ENCODE results near the gene FOXP4.
"Not testable (repeated sequence)": the region's sequence is repeated elsewhere in the genome, so short reads cannot be mapped to it uniquely, and the experiment has no call there.

The FOXP4 gene

DNA sequence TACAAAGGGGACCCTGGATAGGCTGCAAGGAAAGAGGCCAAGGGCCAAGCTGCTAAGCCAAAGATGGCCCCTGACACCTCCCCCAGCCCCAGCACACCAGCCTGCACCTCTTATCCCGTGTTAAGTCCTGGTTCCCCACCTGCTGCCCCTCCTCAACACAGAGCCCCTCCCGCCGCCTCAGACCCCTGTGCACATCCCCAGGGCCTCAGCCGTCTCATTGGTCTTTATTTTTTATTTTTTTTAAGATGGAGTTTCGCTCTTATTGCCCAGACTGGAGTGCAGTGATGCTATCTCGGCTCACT, 55.0 kb downstream of the FOXP4 start:
- no peak for DNase-seq

DNA sequence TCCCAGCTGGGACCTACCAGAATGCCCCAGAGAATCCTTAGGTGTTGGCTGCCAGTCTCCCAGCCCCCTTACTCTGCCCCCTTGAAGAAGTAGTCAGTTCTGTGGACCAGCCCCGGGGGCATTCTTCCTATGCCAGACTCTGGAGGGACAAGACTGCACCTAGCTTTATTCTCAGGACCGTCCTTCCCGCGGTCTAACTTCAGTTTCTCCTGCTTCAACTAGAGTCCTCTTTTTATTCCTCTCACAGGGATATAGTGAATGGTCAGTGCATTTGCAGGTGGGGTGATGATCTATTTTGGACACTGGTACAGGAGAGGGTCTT, 56.2 kb downstream of the FOXP4 start:
- DNase-seq = no peak

GRCh38 chr6:41602864-41603608, 56.9 kb downstream of the FOXP4 start:
- peak; percentile 58 for DNase-seq

- DNase-seq = no peak
Observed at GRCh38 chr6:41604006-41604405, 57.8 kb downstream of the FOXP4 start.

GRCh38 chr6:41605649-41606048, 59.5 kb downstream of the FOXP4 start:
- DNase-seq = no peak

DNA sequence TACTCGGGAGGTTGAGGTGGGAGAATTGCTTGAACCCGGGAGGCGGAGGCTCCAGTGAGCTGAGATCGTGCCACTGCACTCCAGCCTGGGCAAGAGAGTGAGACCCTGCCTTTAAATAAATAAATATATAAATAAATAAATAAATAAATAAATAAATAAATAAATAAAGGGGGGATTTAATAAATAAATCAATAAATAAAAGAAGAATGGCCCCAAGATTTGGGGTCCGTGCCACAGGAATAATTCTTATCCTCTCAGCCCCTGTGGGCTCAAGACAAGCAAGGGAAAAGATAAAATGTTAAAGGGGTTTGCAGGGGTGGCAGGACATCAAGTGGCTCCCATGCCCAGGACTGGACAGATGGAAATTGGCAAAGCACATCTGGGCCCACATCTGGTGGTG, 60.9 kb downstream of the FOXP4 start:
- DNase-seq = no peak

- no peak for DNase-seq
Observed at GRCh38 chr6:41607736-41608135, 61.6 kb downstream of the FOXP4 start.

DNA sequence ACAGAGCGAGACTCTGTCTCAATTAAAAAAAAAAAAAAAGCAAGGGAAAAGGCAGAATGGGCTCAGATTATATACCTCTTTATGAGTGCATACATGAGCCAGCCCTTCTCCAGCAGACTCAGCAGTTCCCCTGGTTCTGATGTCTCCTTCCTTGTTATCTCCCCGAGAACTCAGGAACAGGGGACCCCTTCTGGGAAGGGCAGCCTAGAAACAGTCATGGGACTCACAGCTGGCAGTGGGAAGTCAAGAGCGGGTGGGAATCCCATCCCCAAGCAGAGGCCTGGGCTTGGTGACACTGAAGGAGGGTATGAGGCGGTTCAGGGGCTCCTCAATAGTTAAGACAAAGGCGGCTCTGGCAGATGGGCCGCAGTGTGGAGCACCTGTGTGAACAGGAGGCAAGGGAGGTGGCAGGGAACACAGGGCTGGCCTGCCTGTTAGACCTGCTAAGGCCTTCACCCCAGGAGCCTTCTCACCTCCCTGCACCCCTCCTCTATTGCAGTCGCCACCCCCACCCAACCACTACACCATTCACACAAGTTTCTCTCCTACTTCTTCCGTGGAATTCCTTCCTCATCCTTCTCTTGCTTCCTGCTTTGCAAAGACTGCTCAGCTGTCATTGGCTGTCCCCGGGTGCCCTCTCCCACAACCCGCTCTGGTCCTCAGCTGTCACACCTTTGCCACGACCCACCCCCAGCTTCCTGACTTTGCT, 62.4 kb downstream of the FOXP4 start:
- DNase-seq = no peak

DNA sequence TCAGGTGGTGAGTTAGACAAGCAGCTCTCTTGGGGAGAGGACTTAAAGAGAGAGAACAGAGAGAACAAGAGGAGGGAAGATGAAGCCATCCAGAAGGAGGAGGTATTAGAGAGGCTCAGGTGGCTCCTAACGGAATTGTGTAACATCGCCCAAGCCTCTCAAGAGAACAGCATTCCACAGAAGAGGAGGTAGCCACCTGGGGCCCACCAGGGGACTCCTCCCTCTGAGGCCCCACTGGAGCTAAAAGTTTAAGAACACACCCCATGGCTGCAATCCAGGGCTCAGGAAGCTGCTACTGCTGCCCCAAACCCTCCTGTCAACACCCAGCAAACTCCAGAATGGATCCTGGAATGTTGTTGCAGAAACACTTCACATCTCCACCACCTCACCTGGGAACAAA, 68.5 kb downstream of the FOXP4 start:
- no peak for DNase-seq

DNA sequence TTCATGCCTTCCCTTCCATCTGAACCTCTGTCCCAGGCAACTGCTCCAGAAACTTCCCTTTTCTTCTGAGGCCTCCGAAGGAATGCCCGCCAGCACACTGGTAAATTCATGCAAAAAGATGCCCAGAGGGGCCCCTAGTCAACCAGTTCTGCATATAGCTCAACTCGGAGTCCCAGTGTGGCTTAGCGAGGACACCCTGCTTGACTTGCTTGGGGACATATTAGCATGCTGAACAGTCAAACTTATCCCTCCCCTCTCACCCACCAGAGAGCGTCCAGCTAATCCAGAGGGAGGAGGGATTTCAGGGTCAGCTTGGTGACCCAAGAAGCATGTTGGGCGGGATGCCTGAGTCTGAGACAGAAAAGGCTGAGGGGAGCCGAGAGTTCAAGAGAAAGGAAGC, 69.1 kb downstream of the FOXP4 start:
- DNase-seq = no peak

DNA sequence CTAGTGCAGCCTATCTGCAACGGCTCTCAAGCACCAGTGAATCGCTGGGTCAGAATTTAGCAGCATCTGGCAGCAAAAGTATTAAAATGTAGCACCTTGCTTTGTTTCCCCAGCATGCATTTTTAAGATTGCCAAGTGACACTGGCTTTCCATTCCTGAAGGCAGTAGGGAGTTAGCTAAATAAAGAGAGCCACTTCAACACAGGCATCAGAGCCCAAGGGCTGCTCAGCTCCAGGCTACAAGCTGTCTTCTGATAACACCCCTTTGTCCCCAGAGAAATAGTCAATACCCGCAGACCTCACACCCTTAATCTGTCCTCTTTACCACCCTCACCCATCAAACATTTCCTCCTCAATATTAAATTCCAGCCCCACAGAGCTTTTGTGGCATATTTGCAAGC, 72.4 kb downstream of the FOXP4 start:
- no peak for DNase-seq

DNA sequence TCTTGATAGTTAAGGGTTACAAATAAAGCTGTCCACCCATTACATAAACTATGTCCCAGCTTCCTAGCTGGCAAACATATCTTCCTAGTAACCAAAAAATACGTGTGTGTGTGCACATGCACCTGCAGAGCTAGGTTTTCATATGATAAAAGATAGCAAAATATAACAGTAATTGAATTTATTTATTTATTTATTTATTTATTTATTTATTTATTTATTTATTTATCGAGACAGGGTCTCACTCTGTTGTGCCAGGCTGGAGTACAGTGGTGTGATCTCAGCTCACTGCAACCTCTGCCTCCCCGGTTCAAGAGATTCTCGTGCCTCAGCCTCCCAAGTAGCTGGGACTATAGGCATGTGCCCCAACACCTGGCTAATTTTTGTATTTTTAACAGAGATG, 73.0 kb downstream of the FOXP4 start:
- DNase-seq = not testable (repeated sequence)

GRCh38 chr6:41621367-41621766, 75.2 kb downstream of the FOXP4 start:
- no peak for DNase-seq

DNA sequence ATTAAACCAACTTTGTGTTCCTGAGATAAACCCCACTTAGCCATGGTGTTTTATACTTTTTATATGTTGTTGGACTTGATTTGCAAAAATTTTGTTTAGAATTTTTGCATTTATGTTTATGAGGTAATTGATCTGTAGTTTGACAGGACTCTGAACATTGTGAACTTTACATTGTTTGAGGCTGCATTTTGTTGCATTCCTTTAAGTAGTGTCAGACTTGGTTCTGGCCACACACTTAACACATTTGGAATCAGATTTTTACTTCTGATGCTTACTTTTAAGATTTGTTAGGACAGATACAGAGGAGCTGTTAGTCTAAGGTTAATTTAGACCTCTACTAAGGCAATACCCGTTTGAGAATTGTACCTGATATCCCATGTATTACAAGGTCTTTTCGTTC, 75.6 kb downstream of the FOXP4 start:
- no peak for DNase-seq

DNA sequence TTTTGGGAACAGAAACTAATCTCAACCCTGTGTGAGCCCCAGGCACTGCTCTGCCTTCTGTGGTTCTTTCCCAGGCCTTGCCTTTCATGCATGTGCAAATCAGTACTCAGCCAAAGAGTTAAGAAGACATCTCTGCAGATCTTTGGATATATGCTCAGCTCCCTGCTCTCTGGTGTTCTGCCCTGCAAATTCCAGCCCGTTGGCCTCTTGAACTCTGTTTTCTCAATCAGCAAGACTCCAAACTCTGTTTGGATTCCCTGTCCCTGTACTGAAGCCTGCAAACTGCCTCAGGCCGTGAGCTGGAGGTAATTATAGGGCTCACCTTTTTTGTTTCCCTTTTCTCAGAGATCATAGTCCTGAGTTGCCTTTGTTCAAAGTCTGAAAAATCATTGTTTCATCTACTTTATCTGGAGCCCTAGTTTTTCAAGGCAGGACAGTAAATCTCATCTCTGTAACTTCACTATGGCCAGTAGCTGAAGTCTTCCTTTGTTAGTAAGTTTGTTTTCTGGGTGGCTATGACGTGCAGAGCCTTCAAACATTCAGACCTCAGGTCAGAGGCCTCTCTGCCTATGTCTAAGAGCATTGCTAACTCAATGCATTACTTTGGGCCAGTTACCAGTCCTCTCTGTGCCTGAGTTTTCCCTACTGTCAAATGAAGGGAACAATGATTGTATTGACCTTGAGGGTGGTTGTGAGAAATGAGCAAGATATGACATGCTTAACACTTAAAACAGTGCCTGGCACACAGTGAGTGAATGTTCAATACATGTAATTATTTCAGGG, 76.2 kb downstream of the FOXP4 start:
- DNase-seq = no peak

DNA sequence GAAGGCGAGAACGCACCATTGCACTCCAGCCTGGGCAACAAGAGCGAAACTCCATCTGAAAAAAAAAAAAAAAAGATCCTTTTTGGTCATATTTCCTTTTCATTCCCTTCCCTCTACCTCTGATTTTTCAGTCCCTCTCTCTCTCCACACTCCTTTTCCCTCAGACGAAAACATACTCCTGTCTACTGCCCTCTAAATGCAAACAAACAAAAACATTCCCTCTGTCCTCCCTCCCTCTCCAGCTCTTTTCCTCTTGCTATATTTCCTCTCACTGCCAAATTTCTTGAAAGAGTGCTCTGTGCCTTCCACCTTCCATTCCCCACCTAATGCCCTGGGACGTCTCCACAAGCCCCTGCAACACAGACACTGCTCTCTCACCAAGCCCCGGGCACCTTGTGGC, 77.1 kb downstream of the FOXP4 start:
- no peak for DNase-seq

- DNase-seq = no peak
Observed at GRCh38 chr6:41624621-41625380, 78.6 kb downstream of the FOXP4 start.

- no peak for DNase-seq
Observed at GRCh38 chr6:41625442-41625841, 79.3 kb downstream of the FOXP4 start.

DNA sequence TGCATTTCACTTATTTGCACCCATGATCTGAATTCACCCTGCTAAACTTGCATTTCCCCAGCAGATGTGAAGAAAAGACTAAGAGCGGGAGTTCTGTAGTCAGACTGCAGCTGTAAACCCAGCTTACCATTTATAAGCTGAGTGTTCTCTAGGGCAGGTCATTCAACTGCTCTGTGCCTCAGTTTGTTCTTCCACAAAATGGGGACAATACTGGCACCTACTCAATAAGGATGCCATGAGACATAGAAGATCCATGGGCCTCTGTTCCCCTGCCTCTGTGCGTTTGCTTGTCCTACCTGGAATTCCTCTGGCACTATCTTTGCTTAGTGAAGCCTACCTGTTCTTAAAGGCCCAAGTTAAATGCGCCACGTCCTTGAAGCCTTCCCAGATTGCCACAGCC, 79.8 kb downstream of the FOXP4 start:
- no peak for DNase-seq

- DNase-seq = no peak
Observed at GRCh38 chr6:41626917-41627316, 80.7 kb downstream of the FOXP4 start.

GRCh38 chr6:41629128-41629527, 82.9 kb downstream of the FOXP4 start:
- no peak for DNase-seq

- no peak for DNase-seq
Observed at GRCh38 chr6:41630069-41630468, 83.9 kb downstream of the FOXP4 start.

DNA sequence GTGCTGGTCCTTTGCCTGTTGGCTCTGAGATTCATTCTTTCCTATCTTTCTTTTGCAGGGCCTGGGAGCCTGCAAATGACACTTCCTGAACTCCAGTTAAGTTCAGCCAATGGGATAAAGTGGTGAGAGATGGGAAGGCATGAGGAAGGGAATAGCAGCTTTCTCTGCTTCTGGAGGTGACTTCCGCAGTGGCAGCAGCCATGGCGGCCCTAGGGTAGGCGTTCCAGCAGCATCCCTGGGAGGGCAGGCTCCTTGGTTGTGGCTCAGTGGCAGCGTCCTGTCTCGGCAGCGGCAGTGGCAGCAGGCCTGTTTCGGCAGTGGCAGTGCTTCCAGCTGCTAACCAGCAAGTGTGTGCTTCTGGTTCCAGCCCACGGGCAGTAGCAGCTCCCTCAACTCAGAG, 84.8 kb downstream of the FOXP4 start:
- no peak for DNase-seq

Measured in effector CD8-positive, alpha-beta T cell (primary cell).